Kidney epithelial cell (primary cell): Measurements from ENCODE around the gene DLGAP3. TPM values are rescaled to one million over a fixed set of nuclear protein-coding genes. Genes with fewer than 3 reads are reported as not detected.

Source experiments
- DNase-seq: peaks from one replicate; pipeline ENCODE4 v3.0.0-alpha.2; 2010; ENCODE audit warnings: low read depth
- H3K27me3 ChIP-seq: 2 replicates; pipeline ENCODE4 v1.6.0; 2011; ENCODE audit warnings: low read length; ENCODE audit not compliant: control insufficient read depth, insufficient read depth
- H3K36me3 ChIP-seq: 2 replicates; pipeline ENCODE4 v1.5.1; 2011; ENCODE audit warnings: low read length; ENCODE audit not compliant: control insufficient read depth, insufficient read depth
- H3K4me3 ChIP-seq: 2 replicates; pipeline ENCODE4 v1.5.1; 2011; ENCODE audit warnings: low read depth, mild to moderate bottlenecking, control low read depth, low read length
- CTCF ChIP-seq: IDR thresholded peaks from 2 replicates; pipeline ENCODE4 v1.5.1; 2011; ENCODE audit warnings: mild to moderate bottlenecking, moderate library complexity, low read length, control low read depth, inconsistent platforms; ENCODE audit not compliant: insufficient read depth, poor library complexity, severe bottlenecking
- total RNA-seq: library from RNA; depleted of rRNA; stranded (reverse); fragments of >200 nt; gene quantifications from 2 replicates; pipeline ENCODE4 v1.2.3, GENCODE V29; 2015

The DLGAP3 gene
- total RNA-seq, result 0.75 and 0.82 TPM in 2 replicates

DNA sequence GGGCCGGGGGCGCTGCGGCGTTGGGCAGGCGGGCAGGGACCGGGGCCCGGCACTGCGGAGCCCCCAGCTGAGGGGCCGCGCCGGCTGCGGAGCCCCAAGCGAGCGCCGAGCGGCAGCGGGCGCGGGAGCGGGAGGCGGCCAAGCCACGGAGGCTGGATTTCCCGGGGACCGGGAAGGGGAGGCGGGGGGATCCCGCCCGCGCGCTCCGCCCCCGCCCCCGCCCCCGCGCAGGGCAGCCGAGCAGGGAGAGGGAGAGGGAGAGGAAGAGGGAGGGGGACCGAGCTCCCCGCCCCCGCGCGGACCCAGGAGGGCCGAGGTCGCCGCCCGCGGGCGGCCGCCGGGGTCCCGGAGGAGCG is at the start of gene DLGAP3:
Gene DLGAP3, minus strand, starts transcription at position 154 of the 356 bp plus-strand sequence. CDS start 24,267 bp downstream, outside the sequence.
- H3K4me3 ChIP-seq, result peak within 1 kb of the TSS; percentile 0
- no peak for TF ChIP-seq CTCF
- no peak for DNase-seq
- peaks cover 45% of the 10 kb centered on the region for H3K27me3 ChIP-seq
- no peaks in the 10 kb centered on the region for H3K36me3 ChIP-seq

- no peak overlapping the region for H3K4me3 ChIP-seq
- no peak for TF ChIP-seq CTCF
- DNase-seq, result no peak
- no peaks in the 10 kb centered on the region for H3K27me3 ChIP-seq
- H3K36me3 ChIP-seq, result peaks cover 1% of the 10 kb centered on the region
These were observed 49.5 kb upstream of the DLGAP3 start for GRCh38 chr1:34978921-34979320.

DNA sequence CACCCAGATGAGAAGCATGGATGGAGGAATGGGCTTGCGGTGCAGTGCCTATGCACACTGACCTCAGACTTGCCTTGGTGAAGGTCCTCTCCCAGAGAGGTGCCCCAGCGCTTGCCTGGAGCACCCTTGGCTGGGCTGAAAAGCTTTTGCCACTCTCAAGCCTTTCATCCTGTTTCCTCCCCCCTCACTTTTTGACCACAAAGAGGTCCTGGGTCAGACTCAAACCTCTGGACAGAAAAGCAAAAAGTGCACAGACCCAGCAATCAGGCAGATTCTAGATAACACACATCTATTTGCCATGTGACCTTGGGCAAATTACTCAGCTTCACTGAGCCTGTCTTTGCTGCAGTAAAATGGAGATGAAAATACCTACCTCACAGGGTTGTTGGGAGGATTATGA is 48.4 kb upstream of the DLGAP3 start:
- no peak overlapping the region for H3K4me3 ChIP-seq
- no peak for DNase-seq
- H3K36me3 ChIP-seq, result no peaks in the 10 kb centered on the region
- no peak for TF ChIP-seq CTCF
- H3K27me3 ChIP-seq, result no peaks in the 10 kb centered on the region

DNA sequence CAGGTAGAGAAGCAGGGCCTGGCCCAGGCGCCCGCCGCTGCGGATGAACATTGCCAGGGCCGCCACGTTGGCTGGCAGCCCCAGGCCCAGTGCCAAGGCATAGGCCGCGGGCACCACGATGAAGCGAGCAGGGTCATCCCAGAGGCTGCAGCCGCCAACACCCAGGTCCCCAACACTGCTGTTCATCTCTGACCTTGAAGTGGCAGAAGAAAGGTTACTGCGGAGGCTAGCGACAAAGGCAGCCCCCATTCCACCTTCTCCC is 47.7 kb upstream of the DLGAP3 start:
- DNase-seq, result no peak
- Histone ChIP-seq H3K4me3 (no peak overlapping the region), H3K27me3 (no peaks in the 10 kb centered on the region), H3K36me3 (no peaks in the 10 kb centered on the region)
- TF ChIP-seq CTCF, result no peak

DNA sequence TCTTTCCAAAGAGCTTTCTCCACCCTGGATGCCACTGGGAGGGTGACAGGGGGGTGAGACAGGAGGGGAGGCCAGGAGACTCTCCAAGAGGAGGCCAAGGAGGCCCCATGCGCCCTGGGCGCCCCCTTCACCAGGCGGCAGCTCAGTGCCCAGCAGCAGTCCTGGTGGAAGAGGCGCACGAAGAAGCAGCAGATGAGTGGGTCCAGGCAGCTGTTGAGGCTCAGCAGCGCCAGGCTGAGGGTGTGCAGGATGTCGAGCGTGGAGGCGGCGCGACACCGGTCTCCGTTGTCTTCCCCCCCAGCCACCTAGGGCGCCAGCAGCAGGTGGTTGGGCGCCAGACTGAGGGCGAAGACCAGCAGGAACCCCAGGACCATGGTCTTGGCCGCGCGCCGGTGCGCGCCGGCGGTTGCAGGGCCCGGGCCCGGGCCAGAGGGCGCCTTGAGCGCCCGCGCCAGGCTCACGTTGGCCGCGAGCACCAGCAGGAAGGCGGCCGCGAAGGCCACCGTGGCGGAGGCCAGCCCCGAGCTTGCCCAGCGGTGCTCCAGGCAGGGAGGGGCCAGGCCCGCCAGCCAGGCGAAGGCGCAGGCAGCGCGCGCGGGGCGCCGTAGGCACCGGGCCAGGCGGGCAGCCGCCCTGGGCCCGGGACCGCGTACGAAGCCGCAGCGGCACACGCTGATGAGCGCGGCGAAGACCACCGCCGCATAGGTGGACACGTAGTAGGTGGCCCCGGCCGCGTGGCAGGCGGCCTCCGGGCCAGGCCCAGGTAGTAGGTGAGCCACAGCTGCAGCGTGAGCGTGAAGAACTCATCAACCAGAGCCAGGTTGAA is 47.1 kb upstream of the DLGAP3 start:
- Histone ChIP-seq H3K4me3 (no peak overlapping the region), H3K36me3 (no peaks in the 10 kb centered on the region), H3K27me3 (no peaks in the 10 kb centered on the region)
- no peak for TF ChIP-seq CTCF
- no peak for DNase-seq

DNA sequence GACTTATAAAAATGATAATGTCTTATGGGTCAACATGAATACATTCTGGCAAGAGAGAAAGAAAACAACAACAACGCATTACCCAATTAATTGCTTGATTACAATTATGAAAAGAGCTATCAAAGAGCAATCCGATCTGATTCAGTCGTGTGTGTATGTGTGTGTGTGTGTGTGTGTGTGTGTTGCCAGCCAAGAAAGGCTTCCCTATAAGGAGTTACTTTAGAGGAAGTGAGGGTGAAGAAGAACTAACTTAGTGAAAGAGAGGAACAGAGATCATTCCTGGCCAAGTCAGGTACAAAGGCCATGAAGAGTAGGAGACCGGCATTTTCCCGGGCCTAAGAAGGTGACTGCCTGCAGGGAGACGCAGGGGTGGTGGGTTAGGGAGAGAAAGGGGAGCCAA is 46.3 kb upstream of the DLGAP3 start:
- H3K36me3 ChIP-seq, result no peaks in the 10 kb centered on the region
- no peak for DNase-seq
- no peak overlapping the region for H3K4me3 ChIP-seq
- no peak for TF ChIP-seq CTCF
- H3K27me3 ChIP-seq, result no peaks in the 10 kb centered on the region
